ENCODE results near the gene DCDC2C. TPM values are rescaled to one million over a fixed set of nuclear protein-coding genes. Genes with fewer than 3 reads are reported as not detected.

The DCDC2C gene
- total and polyA plus RNA-seq, 2 donors (not counting 3 experiments of a cell fraction or from before 2014, with no cell fraction given): not detected

DNA sequence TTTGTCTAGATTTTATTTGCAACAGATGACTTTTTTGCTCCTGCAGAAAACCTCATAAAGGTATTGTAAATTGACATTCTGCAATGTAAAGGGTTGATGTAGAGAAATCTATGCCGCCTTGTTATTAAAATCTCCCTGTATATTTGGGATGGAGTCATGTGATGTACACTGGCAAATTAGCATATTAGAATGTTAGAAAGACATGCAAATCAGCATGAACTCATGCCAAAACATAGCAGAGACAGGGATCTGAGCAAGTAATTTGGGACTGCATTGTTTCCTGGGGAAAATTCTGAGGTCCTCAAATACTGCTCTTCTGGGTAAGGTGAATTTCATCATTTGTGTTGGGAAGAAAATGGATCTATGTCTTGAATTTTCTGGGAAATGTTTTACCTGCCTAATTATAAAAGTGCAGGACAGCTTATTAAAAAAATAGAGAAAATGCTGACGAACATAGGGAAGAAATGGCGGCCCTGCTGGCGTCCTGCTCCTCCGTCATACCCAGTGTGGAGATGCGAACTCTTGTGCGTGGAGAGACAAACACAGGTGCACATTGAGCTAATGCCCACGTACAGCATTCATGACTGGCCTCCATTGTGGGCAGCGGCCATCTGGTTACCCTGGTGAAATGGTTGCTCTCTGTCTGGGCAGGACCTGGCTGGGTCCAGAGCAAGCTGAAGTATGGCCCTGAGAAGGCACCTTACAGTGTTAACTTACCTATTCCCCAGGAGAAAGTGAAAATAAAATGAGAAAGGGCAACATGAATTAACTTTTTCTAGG lies 29.1 kb upstream of the DCDC2C start:
- H3K4me2 ChIP-seq (ENCODE audit: insufficient read depth, low read length): no peak overlapping the region
- no peak overlapping the region for H3K4me3 ChIP-seq (replicated peaks in 1 of 3; ENCODE audit: insufficient read depth in 1 of 3, low read depth in 1 of 3, low read length in 3 of 3)
- no peak overlapping the region for H3K9ac ChIP-seq (replicated peaks; ENCODE audit: extremely low read depth, insufficient read depth, low read length)
- no peaks in the 10 kb centered on the region for H3K36me3 ChIP-seq (ENCODE audit: control insufficient read depth in 2 of 2, extremely low read depth in 1 of 2, insufficient read depth in 2 of 2, low read length in 2 of 2)
- no TSS peak for BruUV-seq (replicated peaks)
- H2AFZ ChIP-seq (ENCODE audit: low read depth, low read length): no peak overlapping the region
- H3K79me2 ChIP-seq (ENCODE audit: control insufficient read depth, insufficient read depth, low read length): no peaks in the 10 kb centered on the region
- H3K9me1 ChIP-seq (replicated peaks; ENCODE audit: control insufficient read depth, extremely low read depth, insufficient read depth, low read length): no peaks in the 10 kb centered on the region
- no peak overlapping the region for H3K27ac ChIP-seq (ENCODE audit: insufficient read depth, low read depth, low read length)
- no peak for FAIRE-seq
- intact Hi-C loops (cut with micrococcal nuclease) (no loop called here), dilution Hi-C loops (cut with MboI; ENCODE audit: extremely low pct_ligation_motif_present, low sequenced_read_pairs) (no loop called here)
- H3K4me1 ChIP-seq (ENCODE audit: control insufficient read depth, extremely low read depth, insufficient read depth, low read length): no peaks in the 10 kb centered on the region
- TF ChIP-seq FOS (IDR thresholded peaks at IDR 0.05; ENCODE audit: borderline replicate concordance, insufficient read depth, low read length) (no peak), POLR2A (IDR thresholded peaks at IDR 0.05; ENCODE audit: low read depth, low read length) (no peak), EZH2 (IDR thresholded peaks at IDR 0.05; ENCODE audit: borderline replicate concordance, low read depth, low read length, severe bottlenecking) (no peak), GATA2 (IDR thresholded peaks at IDR 0.05; ENCODE audit: insufficient read depth, insufficient read length, low read depth, low read length) (no peak), JUN (IDR thresholded peaks at IDR 0.05; ENCODE audit: borderline replicate concordance, insufficient read depth, insufficient read length, low read depth) (no peak), MYC (IDR thresholded peaks at IDR 0.05; ENCODE audit: low read depth, low read length) (no peak), POLR2AphosphoS5 (IDR thresholded peaks at IDR 0.05; ENCODE audit: insufficient read depth, low read depth, low read length) (no peak)
- TF ChIP-seq, protein P1, sequence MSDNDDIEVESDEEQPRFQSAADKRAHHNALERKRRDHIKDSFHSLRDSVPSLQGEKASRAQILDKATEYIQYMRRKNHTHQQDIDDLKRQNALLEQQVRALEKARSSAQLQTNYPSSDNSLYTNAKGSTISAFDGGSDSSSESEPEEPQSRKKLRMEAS (IDR thresholded peaks at IDR 0.05; ENCODE audit: insufficient read depth, insufficient read length): no peak
- TF ChIP-seq, protein P2, sequence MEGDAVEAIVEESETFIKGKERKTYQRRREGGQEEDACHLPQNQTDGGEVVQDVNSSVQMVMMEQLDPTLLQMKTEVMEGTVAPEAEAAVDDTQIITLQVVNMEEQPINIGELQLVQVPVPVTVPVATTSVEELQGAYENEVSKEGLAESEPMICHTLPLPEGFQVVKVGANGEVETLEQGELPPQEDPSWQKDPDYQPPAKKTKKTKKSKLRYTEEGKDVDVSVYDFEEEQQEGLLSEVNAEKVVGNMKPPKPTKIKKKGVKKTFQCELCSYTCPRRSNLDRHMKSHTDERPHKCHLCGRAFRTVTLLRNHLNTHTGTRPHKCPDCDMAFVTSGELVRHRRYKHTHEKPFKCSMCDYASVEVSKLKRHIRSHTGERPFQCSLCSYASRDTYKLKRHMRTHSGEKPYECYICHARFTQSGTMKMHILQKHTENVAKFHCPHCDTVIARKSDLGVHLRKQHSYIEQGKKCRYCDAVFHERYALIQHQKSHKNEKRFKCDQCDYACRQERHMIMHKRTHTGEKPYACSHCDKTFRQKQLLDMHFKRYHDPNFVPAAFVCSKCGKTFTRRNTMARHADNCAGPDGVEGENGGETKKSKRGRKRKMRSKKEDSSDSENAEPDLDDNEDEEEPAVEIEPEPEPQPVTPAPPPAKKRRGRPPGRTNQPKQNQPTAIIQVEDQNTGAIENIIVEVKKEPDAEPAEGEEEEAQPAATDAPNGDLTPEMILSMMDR (IDR thresholded peaks at IDR 0.05; ENCODE audit: extremely low read depth in 1 of 2, insufficient read depth in 1 of 2, low read depth in 1 of 2, low read length in 2 of 2): no peak
- no peak for DNase-seq (ENCODE audit: low read depth, low spot score)
- CTCF ChIA-PET: no interaction called here
- POLR2A ChIA-PET: no interaction called here
- no peaks in the 10 kb centered on the region for H3K9me3 ChIP-seq (replicated peaks; ENCODE audit: control insufficient read depth, insufficient read depth, low read length)
- no peaks in the 10 kb centered on the region for H3K27me3 ChIP-seq (ENCODE audit: control insufficient read depth in 2 of 2, insufficient read depth in 2 of 2, low read length in 2 of 2)
- H4K20me1 ChIP-seq (replicated peaks; ENCODE audit: control insufficient read depth, extremely low read depth, insufficient read depth, low read length): no peaks in the 10 kb centered on the region
